HG02623 (cell line): ENCODE data around the gene DISC1.
"Not testable (repeated sequence)": the region's sequence is repeated elsewhere in the genome, so short reads cannot be mapped to it uniquely, and the experiment has no call there.

ENCODE experiments used
- ATAC-seq: cut with Tn5 transposase; IDR thresholded peaks from one replicate; pipeline ENCODE4 v1.9.1; 2021; ENCODE audit warnings: moderate library complexity; ENCODE audit not compliant: unreplicated experiment

DISC1 gene

GRCh38 chr1:231872461-231872910, 245.9 kb downstream of the DISC1 start:
- no peak for ATAC-seq

GRCh38 chr1:231878737-231879136, 252.1 kb downstream of the DISC1 start:
- ATAC-seq: no peak

GRCh38 chr1:231879296-231879695, 252.7 kb downstream of the DISC1 start:
- no peak for ATAC-seq

- no peak for ATAC-seq
Measured at GRCh38 chr1:231882333-231882732, 255.7 kb downstream of the DISC1 start.

- no peak for ATAC-seq
Measured at GRCh38 chr1:231882790-231883189, 256.2 kb downstream of the DISC1 start.

- no peak for ATAC-seq
Measured at GRCh38 chr1:231883382-231883781, 256.8 kb downstream of the DISC1 start.

- no peak for ATAC-seq
Measured at GRCh38 chr1:231885209-231885854, 258.7 kb downstream of the DISC1 start.

- no peak for ATAC-seq
Measured at GRCh38 chr1:231887166-231887565, 260.6 kb downstream of the DISC1 start.

GRCh38 chr1:231887866-231888265, 261.3 kb downstream of the DISC1 start:
- no peak for ATAC-seq

GRCh38 chr1:231890791-231891190, 264.2 kb downstream of the DISC1 start:
- no peak for ATAC-seq

GRCh38 chr1:231893400-231894102, 267.0 kb downstream of the DISC1 start:
- no peak for ATAC-seq

GRCh38 chr1:231896806-231897205, 270.2 kb downstream of the DISC1 start:
- ATAC-seq: no peak

GRCh38 chr1:231899046-231899445, 272.5 kb downstream of the DISC1 start:
- no peak for ATAC-seq

- no peak for ATAC-seq
Measured at GRCh38 chr1:231899713-231900435, 273.3 kb downstream of the DISC1 start.

GRCh38 chr1:231903586-231904081, 277.0 kb downstream of the DISC1 start:
- ATAC-seq: no peak

- ATAC-seq: not testable (repeated sequence)
Measured at GRCh38 chr1:231907310-231907709, 280.7 kb downstream of the DISC1 start.

GRCh38 chr1:231913493-231913892, 286.9 kb downstream of the DISC1 start:
- ATAC-seq: no peak

- no peak for ATAC-seq
Measured at GRCh38 chr1:231918239-231919015, 291.8 kb downstream of the DISC1 start.

GRCh38 chr1:231919239-231919885, 292.8 kb downstream of the DISC1 start:
- ATAC-seq: no peak

- ATAC-seq: no peak
Measured at GRCh38 chr1:231919886-231920285, 293.3 kb downstream of the DISC1 start.
